ENCODE results near the gene SPNS1. TPM values are rescaled to one million over a fixed set of nuclear protein-coding genes. Genes with fewer than 3 reads are reported as not detected.

The SPNS1 gene
- total RNA-seq, 1 donor from 2014 or later, result 50.6 TPM

DNA sequence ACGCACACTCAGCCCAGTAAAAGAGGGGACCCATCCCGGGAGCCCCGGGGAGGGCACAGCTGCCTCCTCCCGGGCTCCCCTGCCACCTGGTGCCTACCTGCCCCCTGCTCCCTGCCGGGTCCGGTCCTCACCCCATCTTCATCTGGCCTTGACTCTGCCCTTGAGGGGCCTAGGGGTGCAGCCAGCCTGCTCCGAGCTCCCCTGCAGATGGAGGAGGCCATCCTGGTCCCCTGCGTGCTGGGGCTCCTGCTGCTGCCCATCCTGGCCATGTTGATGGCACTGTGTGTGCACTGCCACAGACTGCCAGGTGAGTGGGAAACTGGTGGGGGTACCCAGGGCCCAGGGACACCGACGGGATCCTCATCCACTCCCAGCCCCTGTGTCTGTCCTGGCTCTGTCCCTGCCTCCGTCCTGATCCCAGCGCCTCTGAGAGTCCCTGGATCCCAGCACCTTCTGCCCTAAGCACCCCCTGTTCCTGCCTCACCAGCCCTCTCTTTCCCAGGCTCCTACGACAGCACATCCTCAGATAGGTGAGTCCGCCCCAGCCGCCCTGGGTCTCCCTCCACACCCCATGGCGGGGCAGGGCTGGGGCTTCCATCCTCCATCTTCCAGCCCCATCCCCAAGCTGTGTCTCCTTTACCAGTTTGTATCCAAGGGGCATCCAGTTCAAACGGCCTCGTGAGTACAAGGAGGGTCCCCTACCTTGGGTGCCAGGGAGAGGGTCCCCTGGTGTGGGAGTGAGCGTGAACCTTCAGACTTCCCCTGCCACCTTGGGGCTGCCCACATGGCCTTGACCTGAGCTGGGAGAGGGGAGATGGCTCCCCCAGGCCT is 10.8 kb downstream of the SPNS1 start:
- H3K36me3 Mint-ChIP-seq (ENCODE audit: unreplicated experiment), result peaks cover 7% of the 10 kb centered on the region
- peaks cover 3% of the 10 kb centered on the region for H3K27me3 Mint-ChIP-seq (ENCODE audit: unreplicated experiment)
- TF ChIP-seq, protein P1, sequence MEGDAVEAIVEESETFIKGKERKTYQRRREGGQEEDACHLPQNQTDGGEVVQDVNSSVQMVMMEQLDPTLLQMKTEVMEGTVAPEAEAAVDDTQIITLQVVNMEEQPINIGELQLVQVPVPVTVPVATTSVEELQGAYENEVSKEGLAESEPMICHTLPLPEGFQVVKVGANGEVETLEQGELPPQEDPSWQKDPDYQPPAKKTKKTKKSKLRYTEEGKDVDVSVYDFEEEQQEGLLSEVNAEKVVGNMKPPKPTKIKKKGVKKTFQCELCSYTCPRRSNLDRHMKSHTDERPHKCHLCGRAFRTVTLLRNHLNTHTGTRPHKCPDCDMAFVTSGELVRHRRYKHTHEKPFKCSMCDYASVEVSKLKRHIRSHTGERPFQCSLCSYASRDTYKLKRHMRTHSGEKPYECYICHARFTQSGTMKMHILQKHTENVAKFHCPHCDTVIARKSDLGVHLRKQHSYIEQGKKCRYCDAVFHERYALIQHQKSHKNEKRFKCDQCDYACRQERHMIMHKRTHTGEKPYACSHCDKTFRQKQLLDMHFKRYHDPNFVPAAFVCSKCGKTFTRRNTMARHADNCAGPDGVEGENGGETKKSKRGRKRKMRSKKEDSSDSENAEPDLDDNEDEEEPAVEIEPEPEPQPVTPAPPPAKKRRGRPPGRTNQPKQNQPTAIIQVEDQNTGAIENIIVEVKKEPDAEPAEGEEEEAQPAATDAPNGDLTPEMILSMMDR (IDR thresholded peaks at IDR 0.05; ENCODE audit: partially characterized antibody, unreplicated experiment), result no peak

DNA sequence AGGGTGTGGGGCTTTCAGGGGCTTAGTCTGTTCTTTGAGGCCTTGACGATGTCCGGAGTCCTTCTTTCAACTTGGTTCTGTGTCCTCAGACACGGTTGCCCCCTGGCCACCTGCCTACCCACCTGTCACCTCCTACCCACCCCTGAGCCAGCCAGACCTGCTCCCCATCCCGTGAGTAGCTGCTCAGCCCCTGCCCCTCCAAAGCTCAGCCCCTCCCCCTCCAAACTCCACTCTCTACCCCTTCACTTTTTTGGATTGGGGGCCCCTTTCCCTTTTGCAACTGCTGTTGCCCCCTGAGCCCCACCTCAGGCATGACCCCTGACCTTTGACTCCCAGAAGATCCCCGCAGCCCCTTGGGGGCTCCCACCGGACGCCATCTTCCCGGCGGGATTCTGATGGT is 11.5 kb downstream of the SPNS1 start:
- Mint-ChIP-seq H3K4me3 (ENCODE audit: unreplicated experiment) (no peak overlapping the region), H3K36me3 (ENCODE audit: unreplicated experiment) (peaks cover 7% of the 10 kb centered on the region), H3K27me3 (ENCODE audit: unreplicated experiment) (peaks cover 3% of the 10 kb centered on the region), H3K4me1 (ENCODE audit: low read depth, unreplicated experiment) (no peaks in the 10 kb centered on the region), H3K27ac (ENCODE audit: unreplicated experiment) (no peak overlapping the region), H3K9me3 (ENCODE audit: unreplicated experiment) (peaks cover 6% of the 10 kb centered on the region)
- DNase-seq, result no peak
- TF ChIP-seq, protein P1 (IDR thresholded peaks at IDR 0.05; ENCODE audit: partially characterized antibody, unreplicated experiment), result no peak

More for the DNA sequence above, 10.8 kb downstream of the SPNS1 start:
- no peak for DNase-seq
- no peak overlapping the region for H3K4me3 Mint-ChIP-seq (ENCODE audit: unreplicated experiment)
- H3K27ac Mint-ChIP-seq (ENCODE audit: unreplicated experiment), result no peak overlapping the region
- no peaks in the 10 kb centered on the region for H3K4me1 Mint-ChIP-seq (ENCODE audit: low read depth, unreplicated experiment)
- H3K9me3 Mint-ChIP-seq (ENCODE audit: unreplicated experiment), result peaks cover 6% of the 10 kb centered on the region

DNA sequence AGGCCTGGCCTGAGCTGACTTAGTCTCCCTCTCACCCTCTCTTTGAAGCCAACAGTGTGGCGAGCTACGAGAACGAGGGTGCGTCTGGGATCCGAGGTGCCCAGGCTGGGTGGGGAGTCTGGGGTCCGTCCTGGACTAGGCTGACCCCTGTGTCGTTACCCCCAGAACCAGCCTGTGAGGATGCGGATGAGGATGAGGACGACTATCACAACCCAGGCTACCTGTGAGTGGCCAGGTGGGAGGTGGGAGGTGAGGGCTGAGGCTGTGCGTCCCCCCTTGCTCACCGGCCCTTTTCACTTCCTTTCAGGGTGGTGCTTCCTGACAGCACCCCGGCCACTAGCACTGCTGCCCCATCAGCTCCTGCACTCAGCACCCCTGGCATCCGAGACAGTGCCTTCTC is 11.9 kb downstream of the SPNS1 start:
- no peaks in the 10 kb centered on the region for H3K4me1 Mint-ChIP-seq (ENCODE audit: low read depth, unreplicated experiment)
- no peak for DNase-seq
- TF ChIP-seq, protein P1 (IDR thresholded peaks at IDR 0.05; ENCODE audit: partially characterized antibody, unreplicated experiment), result no peak
- no peak overlapping the region for H3K4me3 Mint-ChIP-seq (ENCODE audit: unreplicated experiment)
- peaks cover 7% of the 10 kb centered on the region for H3K36me3 Mint-ChIP-seq (ENCODE audit: unreplicated experiment)
- no peak overlapping the region for H3K27ac Mint-ChIP-seq (ENCODE audit: unreplicated experiment)
- peaks cover 3% of the 10 kb centered on the region for H3K27me3 Mint-ChIP-seq (ENCODE audit: unreplicated experiment)
- peaks cover 6% of the 10 kb centered on the region for H3K9me3 Mint-ChIP-seq (ENCODE audit: unreplicated experiment)

DNA sequence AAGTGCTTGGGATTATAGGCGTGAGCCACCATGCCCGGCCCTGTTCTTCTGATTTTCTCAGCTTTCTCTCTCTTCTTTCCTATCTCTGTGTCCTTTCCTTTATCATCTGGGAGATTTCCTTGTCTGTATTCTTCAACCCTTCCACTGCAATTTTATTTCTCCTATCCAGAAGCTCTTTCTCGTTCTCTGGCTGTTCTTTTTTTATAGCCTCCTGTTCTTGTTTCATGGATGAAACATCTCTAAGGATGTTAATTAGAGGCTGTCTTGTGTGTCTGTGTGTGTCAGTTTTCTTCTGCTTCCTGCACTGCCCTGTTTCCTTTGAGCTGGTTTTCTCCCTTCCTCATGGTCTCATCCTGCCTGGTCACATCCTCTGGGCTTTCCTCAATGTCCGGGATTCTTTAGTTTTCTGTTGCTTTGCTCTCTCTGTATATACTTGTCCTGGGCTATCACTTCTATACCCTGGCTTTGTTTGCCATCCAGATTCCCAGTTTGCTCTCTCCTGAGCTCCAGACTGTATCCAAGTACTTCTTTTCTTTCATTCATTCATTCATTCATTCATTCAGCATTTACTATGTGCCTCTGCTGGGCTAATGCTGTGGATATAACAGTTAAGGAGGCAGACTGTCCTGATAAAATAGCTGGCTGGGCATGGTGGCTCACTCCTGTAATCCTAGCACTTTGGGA is 12.7 kb downstream of the SPNS1 start:
- peaks cover 6% of the 10 kb centered on the region for H3K9me3 Mint-ChIP-seq (ENCODE audit: unreplicated experiment)
- TF ChIP-seq, protein P1 (IDR thresholded peaks at IDR 0.05; ENCODE audit: partially characterized antibody, unreplicated experiment), result no peak
- H3K27me3 Mint-ChIP-seq (ENCODE audit: unreplicated experiment), result peaks cover 3% of the 10 kb centered on the region
- H3K27ac Mint-ChIP-seq (ENCODE audit: unreplicated experiment), result no peak overlapping the region
- H3K4me1 Mint-ChIP-seq (ENCODE audit: low read depth, unreplicated experiment), result no peaks in the 10 kb centered on the region
- H3K36me3 Mint-ChIP-seq (ENCODE audit: unreplicated experiment), result peaks cover 7% of the 10 kb centered on the region
- DNase-seq, result no peak
- H3K4me3 Mint-ChIP-seq (ENCODE audit: unreplicated experiment), result no peak overlapping the region

DNA sequence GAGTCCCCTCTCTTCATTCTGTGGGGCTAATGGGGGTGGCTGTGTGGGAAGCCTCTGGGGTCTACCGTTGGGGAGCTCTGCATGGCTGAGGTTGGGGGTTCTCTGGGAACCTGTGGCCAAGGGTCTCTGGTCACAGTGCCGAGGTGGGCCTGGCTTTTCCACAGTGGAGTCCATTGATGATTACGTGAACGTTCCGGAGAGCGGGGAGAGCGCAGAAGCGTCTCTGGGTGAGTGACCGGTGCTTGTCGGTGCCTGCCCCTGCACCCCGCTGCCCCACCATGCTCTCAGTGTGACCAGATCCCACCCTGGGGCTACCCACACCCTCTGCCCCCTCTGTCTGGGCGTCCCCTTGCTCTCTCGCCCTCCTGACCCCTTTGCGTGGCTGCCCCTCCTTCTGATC is 14.8 kb downstream of the SPNS1 start:
- no peaks in the 10 kb centered on the region for H3K4me1 Mint-ChIP-seq (ENCODE audit: low read depth, unreplicated experiment)
- TF ChIP-seq, protein P1 (IDR thresholded peaks at IDR 0.05; ENCODE audit: partially characterized antibody, unreplicated experiment), result no peak
- no peak for DNase-seq
- peaks cover 3% of the 10 kb centered on the region for H3K9me3 Mint-ChIP-seq (ENCODE audit: unreplicated experiment)
- H3K4me3 Mint-ChIP-seq (ENCODE audit: unreplicated experiment), result no peak overlapping the region
- H3K27me3 Mint-ChIP-seq (ENCODE audit: unreplicated experiment), result no peaks in the 10 kb centered on the region
- H3K27ac Mint-ChIP-seq (ENCODE audit: unreplicated experiment), result no peak overlapping the region
- H3K36me3 Mint-ChIP-seq (ENCODE audit: unreplicated experiment), result peaks cover 7% of the 10 kb centered on the region
